Kidney glomerular epithelial cell (primary cell): ENCODE results near the gene PARVA.

Source experiments
- DNase-seq: peaks from one replicate; lab custom pipeline; 2025; lab: John Stamatoyannopoulos, UW

Gene PARVA

DNA sequence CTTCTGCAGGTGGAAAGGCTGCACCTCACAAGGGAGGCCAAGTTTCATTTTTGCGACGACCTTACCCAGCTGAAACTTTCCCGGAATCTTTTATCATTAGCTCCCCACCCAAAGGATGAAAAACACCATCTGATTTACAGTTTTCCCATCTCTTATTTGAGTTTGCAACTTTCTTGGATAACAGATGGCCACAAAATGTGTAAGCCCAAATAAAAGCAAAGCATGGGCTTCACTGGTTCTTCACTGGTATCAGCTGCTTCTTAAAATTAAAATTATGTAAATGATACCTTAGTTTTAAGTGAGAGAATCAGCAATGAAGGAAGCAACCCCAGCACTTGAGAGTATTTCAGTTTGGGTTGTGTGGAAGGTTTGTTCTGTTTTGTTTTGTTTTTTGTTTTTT, 55.8 kb downstream of the PARVA start:
- no peak for DNase-seq

- DNase-seq = no peak
Observed at GRCh38 chr11:12433571-12434324, 56.4 kb downstream of the PARVA start.

DNA sequence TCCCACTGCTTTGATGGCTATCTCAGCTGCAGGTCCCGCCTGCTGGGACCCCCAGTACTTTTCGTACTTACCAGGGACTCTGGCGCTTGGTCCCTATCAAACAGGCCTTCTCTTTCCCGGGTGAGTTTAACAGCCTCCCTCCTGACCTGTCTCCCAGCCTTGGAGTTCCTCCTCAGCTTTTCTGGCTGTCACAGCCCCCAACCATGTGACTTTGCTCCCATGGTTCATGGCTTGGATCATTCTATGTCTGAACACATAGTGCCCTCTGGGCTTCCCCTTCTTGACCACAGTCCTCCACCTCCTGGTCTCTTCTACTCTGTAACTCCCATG, 56.9 kb downstream of the PARVA start:
- no peak for DNase-seq

DNA sequence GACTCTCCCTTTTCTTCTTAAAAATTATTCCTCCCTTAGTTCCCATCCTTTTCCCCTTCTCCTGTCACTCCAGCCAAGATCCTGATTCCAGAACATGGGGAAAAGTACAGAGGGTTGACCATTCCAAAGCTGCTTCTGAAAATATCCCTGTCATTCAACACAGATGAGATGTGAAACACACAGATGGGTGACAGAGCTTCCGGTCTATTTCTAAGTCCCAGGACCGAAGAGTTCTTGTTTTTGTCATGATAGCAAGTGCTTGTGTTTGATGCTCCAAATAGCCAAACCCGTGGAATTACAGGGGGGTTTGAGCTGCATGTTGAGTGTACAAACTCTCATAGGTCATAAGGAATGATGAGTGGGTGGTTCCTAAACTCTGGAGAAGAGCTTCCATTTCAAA, 57.9 kb downstream of the PARVA start:
- DNase-seq = no peak

GRCh38 chr11:12436266-12436665, 58.9 kb downstream of the PARVA start:
- DNase-seq = no peak

DNA sequence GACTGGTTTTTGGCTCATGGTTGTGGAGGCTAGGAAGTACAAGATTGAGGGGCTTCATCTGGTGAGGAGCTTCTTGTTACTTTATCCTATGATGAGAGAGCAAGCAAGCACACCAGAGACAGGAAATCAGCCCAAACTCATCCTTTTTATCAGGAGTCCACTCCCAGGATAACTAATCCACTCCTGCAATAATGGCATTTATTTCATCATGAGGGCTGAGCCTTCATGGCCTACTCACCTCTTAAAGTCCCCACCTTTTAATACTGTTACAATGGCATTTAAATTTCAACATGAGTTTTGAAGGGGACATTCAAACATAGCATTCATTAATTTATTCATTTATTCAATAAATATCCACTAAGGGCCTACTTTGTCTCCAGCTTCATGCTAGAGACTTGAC, 60.9 kb downstream of the PARVA start:
- no peak for DNase-seq

DNA sequence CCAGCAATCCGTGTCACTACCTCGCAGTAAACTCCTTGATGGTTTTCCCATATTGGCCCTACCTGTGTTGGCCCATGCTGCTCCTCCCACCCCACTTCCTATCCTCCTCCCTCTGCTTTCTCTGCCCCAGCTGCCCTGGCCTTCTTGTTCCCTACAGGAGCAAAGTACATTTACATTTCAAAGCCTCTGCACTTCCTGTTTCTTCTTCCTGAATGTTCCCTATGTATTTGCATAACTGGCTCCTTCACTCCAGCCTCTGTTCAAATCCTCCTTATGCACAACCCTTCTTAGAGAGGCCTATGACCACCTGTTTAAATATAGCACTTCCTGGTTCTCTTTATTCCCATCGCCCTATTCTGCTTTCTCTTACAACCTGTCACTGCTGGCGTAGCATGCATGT, 62.2 kb downstream of the PARVA start:
- no peak for DNase-seq

DNA sequence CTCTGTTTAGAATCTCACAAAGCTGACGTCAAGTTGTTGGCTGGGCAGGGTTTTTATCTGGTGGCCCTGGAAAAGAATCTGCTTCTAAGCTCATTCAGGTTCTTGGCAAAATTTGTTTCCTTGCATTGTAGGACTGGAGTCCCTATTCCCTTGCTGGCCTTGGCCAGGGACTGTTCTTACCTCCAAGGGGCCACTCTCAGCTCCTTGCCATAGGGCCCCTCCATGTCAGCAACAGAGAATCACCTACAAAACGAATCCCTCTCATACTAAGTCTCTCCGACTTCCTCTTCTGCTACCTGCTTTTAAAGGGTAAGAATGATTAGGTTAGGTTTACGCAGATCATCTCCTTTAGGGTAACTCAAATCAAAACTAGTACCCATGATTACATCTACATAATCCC, 63.2 kb downstream of the PARVA start:
- DNase-seq = no peak

DNA sequence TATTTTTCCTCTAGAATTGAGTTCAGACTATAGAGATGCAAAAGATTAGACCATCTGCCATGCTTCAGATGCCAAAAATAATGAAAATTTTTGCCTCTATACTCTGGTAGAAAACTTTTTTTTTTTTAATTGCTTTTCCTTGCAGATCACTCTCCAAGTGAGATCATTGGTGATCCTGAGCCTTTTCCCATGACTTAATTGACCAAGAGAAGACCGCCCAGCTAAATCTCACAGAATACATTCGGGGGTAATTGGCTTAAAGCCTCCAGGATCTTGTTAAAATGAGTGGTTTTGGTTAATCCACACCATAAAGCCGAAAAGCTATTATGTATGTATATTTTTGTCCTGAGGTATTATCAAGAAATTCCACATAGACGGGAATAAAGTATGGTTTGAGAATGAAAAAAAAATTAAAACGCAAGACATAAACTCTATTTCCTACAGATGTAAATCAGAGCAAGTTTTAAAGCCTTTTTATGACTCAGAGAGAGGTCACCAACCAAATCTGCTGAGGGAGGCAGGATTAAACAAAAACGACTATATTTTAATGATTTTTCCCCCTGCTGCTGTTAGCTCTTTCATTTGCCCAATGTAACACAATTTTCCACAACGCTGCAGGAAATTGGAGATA, 64.0 kb downstream of the PARVA start:
- no peak for DNase-seq

- no peak for DNase-seq
Observed at GRCh38 chr11:12444601-12445000, 67.2 kb downstream of the PARVA start.

GRCh38 chr11:12445001-12445400, 67.6 kb downstream of the PARVA start:
- no peak for DNase-seq

GRCh38 chr11:12446863-12447262, 69.5 kb downstream of the PARVA start:
- DNase-seq = no peak

DNA sequence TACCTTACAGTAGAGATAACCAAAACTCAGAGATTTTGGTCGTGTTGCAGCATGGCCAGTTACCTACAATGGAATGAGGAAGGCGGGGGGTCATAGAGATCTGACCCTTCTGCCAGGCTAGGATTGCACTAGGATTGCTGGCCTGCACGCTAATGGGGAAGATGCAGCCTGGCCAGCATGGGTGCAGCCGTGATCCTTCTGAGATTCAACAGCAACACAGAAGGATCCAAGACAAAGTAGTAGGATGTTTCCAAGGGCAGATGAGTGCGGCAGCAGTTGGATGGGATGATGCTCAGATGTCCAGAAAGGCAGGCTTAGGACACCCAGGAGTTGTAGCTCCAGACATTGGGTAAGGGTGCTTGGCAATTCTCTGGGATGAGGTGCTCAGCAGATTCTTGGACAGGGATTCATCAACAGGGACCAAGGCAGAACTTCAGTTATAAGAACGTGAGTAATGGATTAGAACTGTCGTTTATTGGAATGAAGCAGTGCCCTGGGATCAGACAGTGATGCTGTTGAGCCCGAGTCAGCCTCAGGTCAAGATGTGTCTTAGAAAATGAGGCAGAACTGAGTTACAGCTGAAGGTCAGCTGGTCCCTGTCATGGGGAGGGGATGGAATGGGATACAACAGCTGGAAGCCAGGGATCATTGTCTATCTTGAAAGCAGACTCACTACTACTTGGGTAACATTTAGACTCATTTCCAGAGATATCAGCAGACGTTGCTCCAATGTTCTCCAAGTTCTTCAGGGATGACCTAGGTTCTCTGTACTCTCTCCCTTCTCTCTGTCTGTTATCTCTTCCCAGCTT, 71.0 kb downstream of the PARVA start:
- DNase-seq = no peak

DNA sequence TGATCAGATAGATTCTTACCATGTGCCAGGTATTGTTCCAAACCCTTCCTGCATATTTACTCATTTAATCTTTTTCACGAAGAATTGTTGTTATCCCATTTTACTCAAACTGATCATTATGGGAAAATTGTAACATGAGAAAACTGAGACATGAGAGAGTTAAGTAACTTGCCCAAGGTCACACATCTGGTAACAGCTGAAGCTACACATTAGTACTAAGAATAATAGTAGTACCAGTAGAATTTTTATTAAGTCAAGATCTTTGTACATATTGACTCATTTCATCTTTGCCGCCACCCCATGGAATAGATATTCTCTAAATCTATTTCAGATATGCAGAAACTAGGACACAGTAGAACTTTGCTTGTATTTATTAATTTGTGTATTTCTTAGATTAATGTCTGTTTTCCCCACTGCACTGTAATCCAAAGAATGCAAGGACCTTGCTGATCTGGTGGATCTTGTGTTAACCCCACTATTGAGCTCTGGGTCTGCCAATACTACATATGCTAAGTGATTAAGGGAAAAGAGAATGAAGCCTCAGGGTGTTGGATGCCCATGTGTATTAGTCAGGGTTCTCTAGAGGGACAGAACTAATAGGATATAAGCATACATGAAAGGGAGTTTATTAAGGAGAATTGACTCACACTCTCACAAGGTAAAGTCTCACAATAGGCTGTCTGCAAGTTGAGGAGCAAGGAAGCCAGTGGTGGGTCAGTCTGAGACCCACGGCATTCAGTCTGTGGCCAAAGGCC, 72.8 kb downstream of the PARVA start:
- peak; percentile 38 for DNase-seq

DNA sequence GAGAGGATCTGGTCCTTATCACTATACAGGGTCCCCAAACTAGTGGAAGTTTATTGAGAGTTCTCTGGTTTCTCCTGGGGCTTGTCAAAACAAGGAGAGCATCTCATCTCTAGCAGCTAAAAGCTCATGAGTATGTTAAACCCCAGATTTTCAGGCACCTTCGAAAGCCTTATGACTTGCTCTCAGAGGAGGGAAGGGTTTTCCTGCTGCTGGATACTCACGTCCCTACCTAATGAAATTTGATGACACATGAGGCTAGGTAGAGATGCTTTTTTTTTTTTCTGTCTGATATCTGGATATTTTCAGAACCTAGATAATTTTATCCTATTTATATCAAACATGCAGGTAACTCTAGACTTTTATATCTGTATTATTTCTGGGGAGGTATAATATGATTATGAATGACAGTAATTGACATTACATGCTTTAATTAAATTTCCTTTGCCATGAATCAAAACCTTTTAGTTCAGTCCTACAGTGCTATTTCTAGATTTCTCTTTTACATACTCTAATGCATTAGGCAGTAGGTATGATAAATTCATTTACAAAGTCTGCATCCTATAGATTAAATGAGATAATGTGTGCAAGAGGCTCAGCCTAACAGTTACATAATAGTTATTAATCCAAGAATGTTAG, 73.9 kb downstream of the PARVA start:
- DNase-seq = no peak

DNA sequence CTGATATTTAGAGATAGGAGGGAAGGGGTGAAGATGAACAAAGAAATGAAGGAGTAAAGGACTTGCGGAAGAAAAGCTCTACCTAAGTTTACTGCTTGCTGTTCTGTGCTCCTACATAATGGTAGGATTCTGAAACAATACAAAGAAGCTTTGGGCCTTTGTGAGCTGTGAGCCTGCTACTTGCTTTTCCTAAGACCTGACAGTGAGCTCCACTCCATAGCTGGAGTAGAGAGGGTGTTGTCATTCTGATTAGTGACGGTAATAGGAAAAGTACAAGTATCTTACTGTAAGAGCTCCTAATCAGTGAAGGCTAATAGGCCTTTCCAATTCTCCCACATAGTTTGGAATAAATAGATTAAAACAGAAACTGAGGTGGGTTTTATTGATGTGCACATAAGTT, 75.9 kb downstream of the PARVA start:
- no peak for DNase-seq

- no peak for DNase-seq
Observed at GRCh38 chr11:12454782-12455181, 77.4 kb downstream of the PARVA start.

GRCh38 chr11:12455938-12456337, 78.6 kb downstream of the PARVA start:
- peak; percentile 15 for DNase-seq

DNA sequence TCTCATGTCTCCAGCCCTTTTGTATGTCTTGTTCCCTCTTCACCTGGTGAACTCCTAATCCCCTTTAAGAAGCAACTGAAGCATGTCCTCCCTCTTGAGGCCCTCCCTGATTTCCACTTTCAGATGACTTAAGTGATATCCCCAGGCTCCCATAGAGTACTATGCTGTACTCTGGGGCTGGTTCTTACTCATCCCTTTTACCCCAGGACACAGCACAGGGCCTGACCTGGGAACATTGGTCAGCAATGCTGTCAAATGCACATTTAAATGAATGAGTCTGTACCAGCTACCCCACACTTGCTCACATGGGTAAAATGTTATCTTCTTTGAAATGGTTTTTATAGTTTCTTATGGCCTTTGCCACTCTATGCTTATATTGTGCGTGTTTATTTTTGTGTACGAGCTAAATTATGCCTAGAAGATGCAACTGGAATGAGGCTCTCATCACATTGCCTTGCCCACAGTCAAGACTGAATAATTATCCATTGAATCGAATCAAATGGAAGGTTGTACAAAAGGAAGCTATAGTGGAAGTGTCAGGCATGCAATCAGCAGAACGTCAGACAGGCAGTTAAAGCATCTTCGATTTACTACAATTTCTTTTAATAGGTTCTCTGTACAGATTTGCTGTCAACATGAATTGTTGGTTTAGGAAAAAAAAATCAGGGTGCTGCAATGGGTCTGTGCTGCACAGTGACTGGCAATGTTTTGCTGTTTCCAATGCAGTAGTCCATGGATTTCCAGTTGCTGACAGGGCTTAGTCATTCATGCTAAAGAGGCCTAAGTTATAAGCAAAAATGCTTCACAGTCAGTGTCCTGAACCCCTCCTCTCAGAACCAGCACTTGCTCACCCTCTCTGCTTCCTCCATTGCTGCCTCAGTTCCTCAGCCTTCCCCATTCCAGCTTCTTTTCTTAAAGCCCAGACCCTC, 79.5 kb downstream of the PARVA start:
- DNase-seq = peak; percentile 2

GRCh38 chr11:12458042-12458441, 80.7 kb downstream of the PARVA start:
- no peak for DNase-seq

- DNase-seq = no peak
Observed at GRCh38 chr11:12459374-12459773, 82.0 kb downstream of the PARVA start.
